ENCODE measurements around the gene GPC6. TPM values are rescaled to one million over a fixed set of nuclear protein-coding genes. Genes with fewer than 3 reads are reported as not detected.

GPC6 gene
- total RNA-seq, 1 donor from 2014 or later = 13.8 TPM

DNA sequence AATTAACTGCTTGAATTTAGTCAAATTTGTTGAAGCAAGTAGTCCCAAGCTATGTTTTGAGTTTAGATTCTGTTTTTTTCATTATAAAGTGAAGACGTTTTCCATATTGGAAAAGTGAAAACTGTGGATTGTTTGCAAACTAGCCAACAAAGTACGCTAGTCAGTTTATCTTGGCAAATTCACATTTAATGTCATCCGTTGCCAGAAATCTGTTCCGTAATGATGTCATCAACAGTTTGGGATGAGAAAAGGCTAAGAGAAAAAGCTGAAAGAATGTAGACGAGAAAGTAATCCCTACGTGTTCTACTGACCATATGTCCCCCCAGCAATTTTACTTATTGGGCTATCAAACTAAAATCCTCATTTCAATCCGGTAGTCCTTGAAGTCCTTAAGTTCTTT, 419.6 kb downstream of the GPC6 start:
- no peaks in the 10 kb centered on the region for H3K36me3 ChIP-seq
- TF ChIP-seq POLR2AphosphoS5 (IDR thresholded peaks at IDR 0.05; ENCODE audit: insufficient read depth in 1 of 2, low read depth in 1 of 2) (no peak), POLR2A (IDR thresholded peaks at IDR 0.05) (no peak)
- TF ChIP-seq, protein P1, sequence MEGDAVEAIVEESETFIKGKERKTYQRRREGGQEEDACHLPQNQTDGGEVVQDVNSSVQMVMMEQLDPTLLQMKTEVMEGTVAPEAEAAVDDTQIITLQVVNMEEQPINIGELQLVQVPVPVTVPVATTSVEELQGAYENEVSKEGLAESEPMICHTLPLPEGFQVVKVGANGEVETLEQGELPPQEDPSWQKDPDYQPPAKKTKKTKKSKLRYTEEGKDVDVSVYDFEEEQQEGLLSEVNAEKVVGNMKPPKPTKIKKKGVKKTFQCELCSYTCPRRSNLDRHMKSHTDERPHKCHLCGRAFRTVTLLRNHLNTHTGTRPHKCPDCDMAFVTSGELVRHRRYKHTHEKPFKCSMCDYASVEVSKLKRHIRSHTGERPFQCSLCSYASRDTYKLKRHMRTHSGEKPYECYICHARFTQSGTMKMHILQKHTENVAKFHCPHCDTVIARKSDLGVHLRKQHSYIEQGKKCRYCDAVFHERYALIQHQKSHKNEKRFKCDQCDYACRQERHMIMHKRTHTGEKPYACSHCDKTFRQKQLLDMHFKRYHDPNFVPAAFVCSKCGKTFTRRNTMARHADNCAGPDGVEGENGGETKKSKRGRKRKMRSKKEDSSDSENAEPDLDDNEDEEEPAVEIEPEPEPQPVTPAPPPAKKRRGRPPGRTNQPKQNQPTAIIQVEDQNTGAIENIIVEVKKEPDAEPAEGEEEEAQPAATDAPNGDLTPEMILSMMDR (IDR thresholded peaks at IDR 0.05) = no peak
- no peak for DNase-seq (ENCODE audit: extremely low spot score in 2 of 2)
- no peaks in the 10 kb centered on the region for H3K9me3 ChIP-seq
- intact Hi-C loops (cut with DNase I) = no loop called here
- no peak overlapping the region for H3K4me3 ChIP-seq
- H3K27me3 ChIP-seq = no peaks in the 10 kb centered on the region
- H3K27ac ChIP-seq = no peak overlapping the region
- no peaks in the 10 kb centered on the region for H3K4me1 ChIP-seq

DNA sequence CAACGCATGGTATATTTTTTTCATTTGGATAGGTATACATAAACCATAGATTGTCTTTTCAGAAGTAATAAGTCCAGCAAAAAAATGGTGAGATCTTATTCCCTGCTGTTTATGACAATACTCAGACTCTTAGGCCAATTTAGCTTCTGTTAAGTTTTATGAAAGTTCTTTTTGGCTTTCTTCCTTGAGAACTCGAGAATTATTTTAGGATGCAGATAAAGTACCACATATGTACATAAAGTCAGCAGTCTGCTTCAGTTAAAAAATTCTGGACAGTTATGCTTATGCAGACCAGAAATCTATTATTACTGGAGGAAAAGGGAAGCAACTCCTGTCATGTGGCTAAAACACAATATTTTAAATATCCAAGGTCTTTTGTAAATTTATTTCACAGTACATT, 422.9 kb downstream of the GPC6 start:
- Histone ChIP-seq H3K4me1 (no peaks in the 10 kb centered on the region), H3K27ac (no peak overlapping the region), H3K9me3 (no peaks in the 10 kb centered on the region), H3K27me3 (no peaks in the 10 kb centered on the region), H3K4me3 (no peak overlapping the region), H3K36me3 (no peaks in the 10 kb centered on the region)
- DNase-seq (ENCODE audit: extremely low spot score in 2 of 2) = no peak
- intact Hi-C loops (cut with DNase I) = no loop called here
- TF ChIP-seq, protein P1 (IDR thresholded peaks at IDR 0.05) = no peak
- TF ChIP-seq POLR2AphosphoS5 (IDR thresholded peaks at IDR 0.05; ENCODE audit: insufficient read depth in 1 of 2, low read depth in 1 of 2) (no peak), POLR2A (IDR thresholded peaks at IDR 0.05) (no peak)

DNA sequence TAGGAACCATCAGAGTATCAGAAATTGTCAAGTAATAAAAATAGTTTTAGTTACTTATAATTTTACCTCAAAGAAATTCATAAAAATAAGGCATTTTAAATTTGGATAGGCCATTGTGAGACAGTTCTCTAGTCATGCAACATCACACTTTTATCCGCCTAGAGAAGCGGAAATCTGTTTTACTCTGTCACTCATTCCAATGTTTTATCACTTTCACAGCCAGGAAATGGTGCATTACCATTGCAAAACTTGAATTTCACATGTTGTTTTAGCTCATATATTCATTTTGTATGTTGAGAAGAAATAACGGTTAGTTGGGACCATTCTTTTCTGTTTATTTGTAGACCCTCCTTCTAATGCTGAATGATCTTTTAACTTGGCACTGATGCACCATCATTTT, 427.2 kb downstream of the GPC6 start:
- Histone ChIP-seq H3K4me3 (no peak overlapping the region), H3K27me3 (no peaks in the 10 kb centered on the region), H3K9me3 (no peaks in the 10 kb centered on the region), H3K27ac (no peak overlapping the region), H3K36me3 (no peaks in the 10 kb centered on the region), H3K4me1 (no peaks in the 10 kb centered on the region)
- intact Hi-C loops (cut with DNase I) = no loop called here
- TF ChIP-seq, protein P1 (IDR thresholded peaks at IDR 0.05) = no peak
- TF ChIP-seq POLR2AphosphoS5 (IDR thresholded peaks at IDR 0.05; ENCODE audit: insufficient read depth in 1 of 2, low read depth in 1 of 2) (no peak), POLR2A (IDR thresholded peaks at IDR 0.05) (no peak)
- no peak for DNase-seq (ENCODE audit: extremely low spot score in 2 of 2)

DNA sequence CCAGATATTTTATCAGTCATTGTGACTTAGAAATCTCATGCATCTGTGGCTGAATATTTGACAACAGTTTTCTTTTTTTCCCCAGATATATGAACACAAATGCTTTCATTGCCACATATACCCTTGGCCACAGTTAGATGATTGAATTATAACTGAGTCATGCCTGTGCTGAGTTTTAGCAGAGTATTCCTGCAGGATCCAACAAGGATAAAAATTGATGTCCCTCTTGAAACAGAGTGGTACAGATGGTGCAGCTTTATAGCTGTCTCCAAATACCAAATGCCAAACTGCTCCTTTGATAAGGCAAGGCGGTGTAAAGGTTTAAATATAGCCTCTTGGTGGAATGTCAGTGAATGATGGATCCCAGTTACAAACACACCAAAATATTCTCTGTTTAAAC, 428.5 kb downstream of the GPC6 start:
- DNase-seq (ENCODE audit: extremely low spot score in 2 of 2) = no peak
- H3K4me3 ChIP-seq = no peak overlapping the region
- no peaks in the 10 kb centered on the region for H3K4me1 ChIP-seq
- H3K27ac ChIP-seq = no peak overlapping the region
- intact Hi-C loops (cut with DNase I) = no loop called here
- H3K9me3 ChIP-seq = no peaks in the 10 kb centered on the region
- H3K27me3 ChIP-seq = no peaks in the 10 kb centered on the region
- no peaks in the 10 kb centered on the region for H3K36me3 ChIP-seq
- TF ChIP-seq, protein P1 (IDR thresholded peaks at IDR 0.05) = no peak
- TF ChIP-seq POLR2A (IDR thresholded peaks at IDR 0.05) = no peak
- TF ChIP-seq POLR2AphosphoS5 (IDR thresholded peaks at IDR 0.05; ENCODE audit: insufficient read depth in 1 of 2, low read depth in 1 of 2) = no peak

DNA sequence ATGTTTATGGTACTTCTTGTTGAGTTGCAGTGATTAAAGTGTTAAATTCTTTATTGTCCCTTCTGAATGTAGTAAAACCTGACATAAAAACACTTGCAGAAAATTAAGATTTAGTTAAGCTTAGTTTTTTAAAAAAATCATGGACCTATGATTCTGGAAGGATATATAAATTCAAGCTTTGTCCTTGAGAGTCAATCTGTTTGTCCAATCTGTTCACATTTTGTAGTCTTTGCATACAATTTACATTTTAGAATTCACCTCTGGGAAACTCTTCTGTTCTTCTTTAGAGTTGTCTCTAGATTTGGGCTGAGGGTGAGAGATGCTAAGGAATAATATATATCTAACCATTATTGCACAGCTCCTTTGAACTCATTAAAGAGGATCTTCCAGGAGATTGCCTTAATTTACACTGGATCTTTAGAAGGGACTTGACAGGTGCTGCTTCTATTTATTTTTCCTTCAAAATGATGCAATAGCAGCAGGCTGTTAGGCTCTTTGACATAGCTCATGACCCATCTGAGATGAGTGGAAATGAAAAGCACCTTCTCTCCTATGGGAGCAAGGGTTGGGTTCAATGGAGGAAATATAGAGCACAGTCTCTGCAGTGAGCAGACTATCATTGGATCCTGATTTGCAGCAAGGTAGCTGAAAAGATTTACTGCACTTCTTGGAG, 433.9 kb downstream of the GPC6 start:
- intact Hi-C loops (cut with DNase I) = no loop called here
- no peak overlapping the region for H3K27ac ChIP-seq
- TF ChIP-seq POLR2A (IDR thresholded peaks at IDR 0.05) = no peak
- TF ChIP-seq, protein P1 (IDR thresholded peaks at IDR 0.05) = no peak
- TF ChIP-seq POLR2AphosphoS5 (IDR thresholded peaks at IDR 0.05; ENCODE audit: insufficient read depth in 1 of 2, low read depth in 1 of 2) = no peak
- H3K4me3 ChIP-seq = no peak overlapping the region
- DNase-seq (ENCODE audit: extremely low spot score in 2 of 2) = no peak
- no peaks in the 10 kb centered on the region for H3K27me3 ChIP-seq
- no peaks in the 10 kb centered on the region for H3K36me3 ChIP-seq
- H3K9me3 ChIP-seq = no peaks in the 10 kb centered on the region
- no peaks in the 10 kb centered on the region for H3K4me1 ChIP-seq

Data from vagina (tissue), 2 donors.